K562 (cell line): ENCODE data around the gene ANXA7. TPM values are rescaled to one million over a fixed set of nuclear protein-coding genes. Genes with fewer than 3 reads are reported as not detected.
A peak's percentile ranks its signal among the peaks of the same experiment; 100 is the strongest.

Experiments
- ATF7 ChIP-seq: fragments of 450-650 bp; IDR thresholded peaks from 2 replicates; pipeline ENCODE4 v1.7.1; 2014; ENCODE audit warnings: mild to moderate bottlenecking, moderate library complexity
- CREB1 ChIP-seq, 2 experiments: sonication (generic) in 1 of 2; formaldehyde crosslinking in 1 of 2; IDR thresholded peaks; 2 replicates each; pipeline versions ENCODE4 v1.6.1 to v1.8.0; 2012 to 2022; ENCODE audit warnings: inconsistent platforms in 1 of 2, mild to moderate bottlenecking in 1 of 2, missing genetic modification reagents in 1 of 2, moderate library complexity in 1 of 2
- CTBP1 ChIP-seq: fragments of 450-650 bp; IDR thresholded peaks from 2 replicates; pipeline ENCODE4 v1.6.1; 2016; ENCODE audit warnings: borderline replicate concordance
- E4F1 ChIP-seq: fragments of 250-450 bp; sonication (Bioruptor Pico); IDR thresholded peaks from 2 replicates; pipeline ENCODE4 v1.5.0; 2021; ENCODE audit warnings: mild to moderate bottlenecking, borderline replicate concordance
- FOXK2 ChIP-seq, 2 experiments: fragments of 450-650 bp; IDR thresholded peaks in 1 of 2; conservative IDR thresholded peaks in 1 of 2; 2 replicates each; pipeline ENCODE4 v1.6.1; 2016; ENCODE audit warnings: low read depth in 2 of 2, mild to moderate bottlenecking in 1 of 2
- FOXM1 ChIP-seq, 2 experiments: fragments of 450-650 bp in 1 of 2; sonication (generic) in 1 of 2; formaldehyde crosslinking in 1 of 2; IDR thresholded peaks; 2 replicates each; pipeline versions ENCODE4 v1.6.1 to v1.9.0; 2017 to 2022; ENCODE audit warnings: low read depth in 2 of 2, mild to moderate bottlenecking in 2 of 2, missing genetic modification reagents in 1 of 2, moderate library complexity in 1 of 2
- HNRNPLL ChIP-seq: fragments of 200-400 bp; formaldehyde crosslinking; IDR thresholded peaks from 2 replicates; pipeline ENCODE4 v1.6.1; 2017; ENCODE audit warnings: low read length, low read depth, mild to moderate bottlenecking; ENCODE audit not compliant: poor library complexity, severe bottlenecking
- NRF1 ChIP-seq, 2 experiments: fragments of 450-650 bp; IDR thresholded peaks in 1 of 2; conservative IDR thresholded peaks in 1 of 2; 2 replicates each; pipeline ENCODE4 v1.6.1; 2014; ENCODE audit warnings: mild to moderate bottlenecking in 2 of 2
- PKNOX1 ChIP-seq: fragments of 450-650 bp; IDR thresholded peaks from 2 replicates; pipeline ENCODE4 v1.6.1; 2016
- SMARCA4 ChIP-seq: fragments of 450-650 bp; IDR thresholded peaks from 2 replicates; pipeline ENCODE4 v1.6.1; 2016
- SMARCA5 ChIP-seq: fragments of 450-650 bp; IDR thresholded peaks from 2 replicates; pipeline ENCODE4 v1.6.1; 2016
- TAL1 ChIP-seq: fragments of 450-650 bp; IDR thresholded peaks from 2 replicates; pipeline ENCODE4 v1.6.1; 2016; ENCODE audit warnings: mild to moderate bottlenecking
- TFAP4 ChIP-seq: sonication (generic); formaldehyde crosslinking; IDR thresholded peaks from 2 replicates; pipeline ENCODE4 v1.8.0; 2022; ENCODE audit warnings: missing genetic modification reagents, mild to moderate bottlenecking, moderate library complexity, borderline replicate concordance
- USF2 ChIP-seq: sonication (generic); formaldehyde crosslinking; IDR thresholded peaks from 2 replicates; pipeline ENCODE4 v1.5.0; 2020; ENCODE audit warnings: missing genetic modification reagents
- XRCC5 ChIP-seq: fragments of 200-400 bp; formaldehyde crosslinking; IDR thresholded peaks from 2 replicates; pipeline ENCODE4 v1.6.1; 2017; ENCODE audit warnings: low read depth, mild to moderate bottlenecking, low read length
- ZHX1 ChIP-seq: fragments of 150-350 bp; conservative IDR thresholded peaks from 2 replicates; pipeline ENCODE4 v1.6.1; 2014; ENCODE audit warnings: low read length
- ZNF124 ChIP-seq: sonication (generic); formaldehyde crosslinking; IDR thresholded peaks from 2 replicates; pipeline ENCODE4 v1.8.1; 2022; ENCODE audit warnings: missing genetic modification reagents
- ZNF436 ChIP-seq: fragments of 250-450, 450-650 bp; sonication (Bioruptor Pico); formaldehyde crosslinking; IDR thresholded peaks from 2 replicates; pipeline ENCODE4 v1.7.0; 2020; ENCODE audit warnings: mild to moderate bottlenecking
- ZNF445 ChIP-seq: fragments of 250-450 bp; sonication (Bioruptor Pico); IDR thresholded peaks from 2 replicates; pipeline ENCODE4 v1.4.0; 2020; ENCODE audit warnings: low read depth, mild to moderate bottlenecking, moderate library complexity
- ZNF76 ChIP-seq: fragments of 250-450 bp; sonication (Bioruptor Pico); IDR thresholded peaks from 2 replicates; pipeline ENCODE4 v1.4.0; 2020; ENCODE audit warnings: mild to moderate bottlenecking, moderate library complexity, borderline replicate concordance
- ZNF766 ChIP-seq: fragments of 200-800 bp; sonication (Bioruptor generic); conservative IDR thresholded peaks from 2 replicates; pipeline ENCODE4 v1.6.1; 2016; ENCODE audit warnings: missing genetic modification characterization, missing compliant biosample characterization
- polyA plus RNA-seq, 8 experiments: library from polyadenylated mRNA; depleted of rRNA in 4 of 8; stranded (reverse) in 5 of 8; unstranded in 3 of 8; fragments of >200 nt; fragmentation: Nextera tagmentation in 2 of 8; fragmentation: Illumina TruSeq in 1 of 8; extraction: Ambion mirVana in 2 of 8; extraction: Trizol in 1 of 8; gene quantifications; 2 replicates each; pipeline versions ENCODE4 v1.2.1 to v1.2.3, GENCODE V29; 2011 to 2014; ENCODE audit warnings: inconsistent platforms in 1 of 8, missing spikeins in 1 of 8
- total RNA-seq, 7 experiments: library from RNA; depleted of rRNA in 6 of 7; stranded (reverse); fragments of >200 nt in 6 of 7; fragmentation: Illumina TruSeq in 2 of 7; extraction: Trizol in 2 of 7; gene quantifications; 2 replicates each; pipeline versions ENCODE4 v1.2.1 to v1.2.3, GENCODE V29; 2011 to 2021; ENCODE audit warnings: low replicate concordance in 1 of 7

Gene ANXA7
- total and polyA plus RNA-seq, 9 of the 15 experiments (the other 6 are each of a cell fraction or from before 2014, with no cell fraction given): 81.6 to 157 (median 122) TPM

- TF ChIP-seq FOXM1 (IDR thresholded peaks at IDR 0.05; ENCODE audit: low read depth): no peak
- TF ChIP-seq FOXM1 (CRISPR knock-in tag; IDR thresholded peaks at IDR 0.05; ENCODE audit: low read depth): no peak
- peak; percentile 82 to 84 for TF ChIP-seq NRF1 (conservative IDR thresholded peaks at IDR 0.05 in 1 of 2, IDR thresholded peaks at IDR 0.05 in 1 of 2)
- TF ChIP-seq E4F1 (CRISPR knock-in tag): peak; percentile 94
- no peak; the same call in 1 of the 2 replicates for TF ChIP-seq CTBP1
- no peak for TF ChIP-seq ZNF436
- TF ChIP-seq ZHX1: no peak
- no peak for TF ChIP-seq TAL1
- TF ChIP-seq FOXK2 (conservative IDR thresholded peaks at IDR 0.05 in 1 of 2, IDR thresholded peaks at IDR 0.05 in 1 of 2; ENCODE audit: low read depth in 2 of 2): peak; percentile 74 to 77
- no peak for TF ChIP-seq ZNF76 (CRISPR knock-in tag)
- 0 out of 2 replicates have a peak, but pooled peaks have one; percentile 4 for TF ChIP-seq SMARCA5
- TF ChIP-seq ZNF124 (CRISPR knock-in tag): no peak
- peak; percentile 75; the same call in 1 of the 2 replicates for TF ChIP-seq ATF7
- peak; percentile 76 for TF ChIP-seq CREB1 (IDR thresholded peaks at IDR 0.05)
- TF ChIP-seq CREB1 (CRISPR knock-in tag; IDR thresholded peaks at IDR 0.05): no peak; the same call in 1 of the 2 replicates
- no peak for TF ChIP-seq SMARCA4
- peak; percentile 91 for TF ChIP-seq TFAP4 (CRISPR knock-in tag)
- peak; percentile 87 for TF ChIP-seq PKNOX1
- no peak for TF ChIP-seq USF2
- TF ChIP-seq HNRNPLL: peak; percentile 88
- peak; percentile 58; the same call in 1 of the 2 replicates for TF ChIP-seq ZNF766 (CRISPR knock-in tag)
- no peak for TF ChIP-seq ZNF445 (CRISPR knock-in tag)
- 0 out of 2 replicates have a peak, but pooled peaks have one; percentile 26 for TF ChIP-seq XRCC5
These were observed 740 bp downstream of the ANXA7 start (continued) for GRCh38 chr10:73413108-73413527.
